Stomach (tissue), 4 donors: ENCODE data around the gene NDUFV1.

Experiments used
- CTCF ChIP-seq, 7 experiments: fragments of 450-650 bp in 4 of 7; fragments of 200-600 bp in 3 of 7; sonication (generic) in 3 of 7; IDR thresholded peaks; one replicate each; pipeline ENCODE4 v1.5.1; 2016 to 2019; ENCODE audit warnings: antibody characterized with exemption in 7 of 7, control low read depth in 2 of 7, mild to moderate bottlenecking in 1 of 7
- EP300 ChIP-seq: sonication (generic); formaldehyde crosslinking; IDR thresholded peaks from one replicate; pipeline ENCODE4 v1.6.1; 2017; ENCODE audit warnings: antibody characterized with exemption
- POLR2A ChIP-seq, 4 donors: fragments of 450-650 bp; IDR thresholded peaks; one replicate each; pipeline ENCODE4 v1.6.1; 2016; ENCODE audit warnings: antibody characterized with exemption in 4 of 4, control low read depth in 2 of 4, mild to moderate bottlenecking in 1 of 4, moderate library complexity in 1 of 4
- POLR2AphosphoS5 ChIP-seq, 3 donors: sonication (generic); formaldehyde crosslinking; IDR thresholded peaks; one replicate each; pipeline ENCODE4 v1.6.1; 2016; ENCODE audit warnings: antibody characterized with exemption in 3 of 3

GRCh38 chr11:67599149-67599548 is 7.6 kb upstream of the NDUFV1 start:
- TF ChIP-seq POLR2AphosphoS5 (IDR thresholded peaks at IDR 0.05), result no peak
- TF ChIP-seq CTCF (IDR thresholded peaks at IDR 0.05), result no peak
- no peak for TF ChIP-seq EP300
- TF ChIP-seq POLR2A (IDR thresholded peaks at IDR 0.05), result no peak
